ENCODE results near the gene DIS3L2.
"Not testable (repeated sequence)": the region's sequence is repeated elsewhere in the genome, so short reads cannot be mapped to it uniquely, and the experiment has no call there.

The DIS3L2 gene

DNA sequence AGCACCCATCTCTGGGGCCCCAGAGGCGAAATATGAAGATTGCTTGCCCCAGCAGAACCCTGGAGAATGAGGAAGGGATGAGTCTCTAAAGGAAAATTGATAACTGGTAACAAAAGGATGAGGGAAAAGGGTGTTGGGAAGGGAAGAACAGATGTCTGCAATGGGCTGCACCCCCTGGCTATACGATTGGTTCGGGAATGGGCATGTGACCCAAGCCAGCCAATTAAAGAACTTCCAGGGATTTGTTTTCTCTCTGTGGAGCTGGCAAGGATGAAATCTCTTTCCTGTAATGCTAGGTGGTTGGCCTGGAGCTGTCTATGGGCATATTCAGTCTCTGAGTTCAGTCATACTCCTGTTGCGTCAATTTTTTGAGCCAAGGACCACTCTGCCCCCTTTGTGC lies 22.5 kb upstream of the DIS3L2 start:
- no peak overlapping the region for H2AFZ ChIP-seq
- no peaks in the 10 kb centered on the region for H3K79me2 ChIP-seq
- no peak overlapping the region for H3K27ac ChIP-seq
- H3K9me3 ChIP-seq (ENCODE audit: control insufficient read depth, low read length), result no peaks in the 10 kb centered on the region
- H3K27me3 ChIP-seq (ENCODE audit: control insufficient read depth, insufficient read depth, low read length), result no peaks in the 10 kb centered on the region
- no peaks in the 10 kb centered on the region for H3K36me3 ChIP-seq (ENCODE audit: control insufficient read depth, insufficient read depth, low read length)
- no peak overlapping the region for H3K9ac ChIP-seq
- no peak overlapping the region for H3K4me2 ChIP-seq (ENCODE audit: low read length)
- TF ChIP-seq, protein P1, sequence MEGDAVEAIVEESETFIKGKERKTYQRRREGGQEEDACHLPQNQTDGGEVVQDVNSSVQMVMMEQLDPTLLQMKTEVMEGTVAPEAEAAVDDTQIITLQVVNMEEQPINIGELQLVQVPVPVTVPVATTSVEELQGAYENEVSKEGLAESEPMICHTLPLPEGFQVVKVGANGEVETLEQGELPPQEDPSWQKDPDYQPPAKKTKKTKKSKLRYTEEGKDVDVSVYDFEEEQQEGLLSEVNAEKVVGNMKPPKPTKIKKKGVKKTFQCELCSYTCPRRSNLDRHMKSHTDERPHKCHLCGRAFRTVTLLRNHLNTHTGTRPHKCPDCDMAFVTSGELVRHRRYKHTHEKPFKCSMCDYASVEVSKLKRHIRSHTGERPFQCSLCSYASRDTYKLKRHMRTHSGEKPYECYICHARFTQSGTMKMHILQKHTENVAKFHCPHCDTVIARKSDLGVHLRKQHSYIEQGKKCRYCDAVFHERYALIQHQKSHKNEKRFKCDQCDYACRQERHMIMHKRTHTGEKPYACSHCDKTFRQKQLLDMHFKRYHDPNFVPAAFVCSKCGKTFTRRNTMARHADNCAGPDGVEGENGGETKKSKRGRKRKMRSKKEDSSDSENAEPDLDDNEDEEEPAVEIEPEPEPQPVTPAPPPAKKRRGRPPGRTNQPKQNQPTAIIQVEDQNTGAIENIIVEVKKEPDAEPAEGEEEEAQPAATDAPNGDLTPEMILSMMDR (IDR thresholded peaks at IDR 0.05), result no peak
- no peaks in the 10 kb centered on the region for H3K4me1 ChIP-seq
- H3K4me3 ChIP-seq (ENCODE audit: low read depth, low read length), result no peak overlapping the region

DNA sequence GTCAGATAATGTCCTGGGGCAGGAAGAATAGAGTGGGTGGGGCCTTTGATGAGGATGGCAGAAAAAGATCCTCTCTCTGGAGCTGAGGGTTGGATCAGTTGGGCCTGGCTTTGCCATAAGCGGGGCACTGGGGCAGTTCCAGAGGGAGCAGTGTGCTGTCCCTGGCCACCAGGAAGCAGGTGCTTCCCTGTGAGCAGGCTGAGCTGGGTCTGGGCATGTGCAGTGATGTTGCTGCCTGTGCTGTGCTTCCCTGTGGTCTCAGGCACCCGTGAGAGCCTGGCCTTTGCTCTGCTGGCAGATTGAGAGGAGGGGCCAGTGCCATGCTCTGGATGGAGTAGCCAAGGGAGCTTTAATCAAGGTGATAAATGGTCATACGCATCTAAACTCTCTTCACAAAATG lies 20.7 kb upstream of the DIS3L2 start:
- H3K79me2 ChIP-seq, result no peaks in the 10 kb centered on the region
- no peak overlapping the region for H3K27ac ChIP-seq
- no peak overlapping the region for H3K9ac ChIP-seq
- no peaks in the 10 kb centered on the region for H3K4me1 ChIP-seq
- H3K36me3 ChIP-seq (ENCODE audit: control insufficient read depth, insufficient read depth, low read length), result no peaks in the 10 kb centered on the region
- H3K27me3 ChIP-seq (ENCODE audit: control insufficient read depth, insufficient read depth, low read length), result no peaks in the 10 kb centered on the region
- no peak overlapping the region for H2AFZ ChIP-seq
- H3K4me2 ChIP-seq (ENCODE audit: low read length), result no peak overlapping the region
- no peaks in the 10 kb centered on the region for H3K9me3 ChIP-seq (ENCODE audit: control insufficient read depth, low read length)
- TF ChIP-seq, protein P1 (IDR thresholded peaks at IDR 0.05), result no peak
- no peak overlapping the region for H3K4me3 ChIP-seq (ENCODE audit: low read depth, low read length)

DNA sequence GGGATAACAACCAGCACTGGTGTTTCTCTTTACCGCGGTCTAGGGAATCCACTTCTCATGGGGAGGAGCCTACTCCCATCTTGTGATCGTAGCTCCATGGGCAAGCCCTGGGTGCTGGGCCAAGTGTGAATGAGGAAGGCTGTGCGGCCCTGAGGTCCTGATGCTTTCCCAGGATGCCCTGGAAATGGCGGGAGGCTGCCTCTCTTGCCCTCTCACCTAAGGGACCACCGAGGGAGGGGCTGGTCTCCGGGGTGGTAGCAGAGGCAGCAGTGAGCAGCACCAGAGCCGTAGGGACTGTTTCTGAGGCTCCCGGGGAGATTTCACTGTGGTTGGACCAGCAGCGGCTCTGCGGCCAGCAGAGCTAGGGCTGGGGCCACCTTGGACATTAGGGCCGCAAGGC lies 19.8 kb upstream of the DIS3L2 start:
- Histone ChIP-seq H3K79me2 (no peaks in the 10 kb centered on the region), H3K27ac (no peak overlapping the region), H3K9me3 (ENCODE audit: control insufficient read depth, low read length) (no peaks in the 10 kb centered on the region), H2AFZ (no peak overlapping the region), H3K9ac (no peak overlapping the region), H3K4me2 (ENCODE audit: low read length) (no peak overlapping the region), H3K4me1 (no peaks in the 10 kb centered on the region), H3K36me3 (ENCODE audit: control insufficient read depth, insufficient read depth, low read length) (no peaks in the 10 kb centered on the region), H3K4me3 (ENCODE audit: low read depth, low read length) (no peak overlapping the region), H3K27me3 (ENCODE audit: control insufficient read depth, insufficient read depth, low read length) (no peaks in the 10 kb centered on the region)
- TF ChIP-seq, protein P1 (IDR thresholded peaks at IDR 0.05), result no peak

DNA sequence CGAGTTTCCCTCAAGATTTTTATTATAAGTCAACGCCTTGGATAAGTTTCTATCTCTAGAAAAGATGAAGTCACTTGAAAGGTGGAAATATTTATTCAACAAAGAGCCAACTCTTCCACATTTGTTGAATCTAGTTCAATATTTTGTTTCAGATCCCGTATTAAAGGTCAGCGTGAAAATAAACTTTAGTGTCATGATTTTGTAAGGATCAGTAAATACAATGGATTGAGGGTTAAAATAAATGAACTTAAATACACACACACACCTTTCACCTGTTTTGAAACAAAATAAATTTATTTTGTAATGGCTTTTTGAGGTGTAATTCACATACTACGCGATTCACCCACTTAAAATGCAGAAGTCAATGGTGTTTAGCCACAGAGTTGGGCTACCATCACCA lies 19.3 kb upstream of the DIS3L2 start:
- Histone ChIP-seq H3K36me3 (ENCODE audit: control insufficient read depth, insufficient read depth, low read length) (no peaks in the 10 kb centered on the region), H2AFZ (no peak overlapping the region), H3K9ac (no peak overlapping the region), H3K79me2 (no peaks in the 10 kb centered on the region), H3K4me3 (ENCODE audit: low read depth, low read length) (no peak overlapping the region), H3K27me3 (ENCODE audit: control insufficient read depth, insufficient read depth, low read length) (no peaks in the 10 kb centered on the region), H3K27ac (no peak overlapping the region), H3K9me3 (ENCODE audit: control insufficient read depth, low read length) (no peaks in the 10 kb centered on the region), H3K4me1 (no peaks in the 10 kb centered on the region), H3K4me2 (ENCODE audit: low read length) (no peak overlapping the region)
- TF ChIP-seq, protein P1 (IDR thresholded peaks at IDR 0.05), result no peak

DNA sequence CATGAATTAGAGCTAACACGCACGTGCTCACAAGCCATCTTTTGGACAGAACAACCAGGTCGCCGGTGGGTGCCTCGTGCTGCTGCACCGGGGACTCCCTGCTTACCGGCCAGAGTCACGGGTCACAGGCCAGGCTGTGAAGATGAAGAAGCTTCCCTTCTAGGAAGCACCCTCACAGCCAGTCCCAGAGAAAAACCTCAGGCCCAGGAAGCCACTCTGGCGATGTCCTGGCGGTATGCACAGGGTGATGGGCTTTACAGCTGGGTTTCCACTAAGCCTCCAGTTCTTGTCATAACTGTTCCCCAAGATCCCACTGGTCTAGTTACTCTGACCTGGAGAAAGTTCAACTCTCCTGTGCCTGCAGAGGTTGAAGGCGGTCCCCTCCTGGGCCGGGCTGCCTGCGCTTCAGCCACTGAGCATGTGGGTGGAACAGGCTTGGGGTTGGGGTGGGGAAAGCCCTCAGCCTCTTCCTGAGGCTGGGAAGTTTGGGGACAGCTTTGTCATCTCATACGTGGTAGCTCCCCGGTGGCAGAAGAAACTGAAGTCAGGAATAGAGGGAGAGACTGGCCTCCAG lies 15.2 kb upstream of the DIS3L2 start:
- Histone ChIP-seq H3K27ac (no peak overlapping the region), H3K9me3 (ENCODE audit: control insufficient read depth, low read length) (no peaks in the 10 kb centered on the region), H3K27me3 (ENCODE audit: control insufficient read depth, insufficient read depth, low read length) (no peaks in the 10 kb centered on the region), H3K4me3 (ENCODE audit: low read depth, low read length) (no peak overlapping the region), H3K4me2 (ENCODE audit: low read length) (no peak overlapping the region), H3K4me1 (no peaks in the 10 kb centered on the region), H3K9ac (no peak overlapping the region), H2AFZ (no peak overlapping the region), H3K36me3 (ENCODE audit: control insufficient read depth, insufficient read depth, low read length) (no peaks in the 10 kb centered on the region), H3K79me2 (no peaks in the 10 kb centered on the region)
- TF ChIP-seq, protein P1 (IDR thresholded peaks at IDR 0.05), result no peak

DNA sequence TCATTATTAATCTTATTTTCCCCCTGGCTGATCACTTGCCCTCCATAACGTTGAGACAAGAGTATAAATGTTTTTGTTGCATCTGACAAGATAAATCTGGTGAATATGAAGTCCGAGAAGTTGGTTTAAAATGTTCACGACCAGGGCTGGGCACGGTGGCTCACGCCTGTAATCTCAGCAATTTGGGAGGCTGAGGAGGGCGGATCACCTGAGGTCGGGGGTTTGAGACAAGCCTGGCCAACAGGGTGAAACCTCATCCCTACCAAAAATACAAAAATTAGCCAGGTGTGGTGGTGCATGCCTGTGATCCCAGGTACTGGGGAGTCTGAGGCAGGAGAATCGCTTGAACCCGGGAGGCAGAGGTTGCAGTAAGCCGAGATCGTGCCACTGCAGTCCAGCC lies 14.4 kb upstream of the DIS3L2 start:
- not testable (repeated sequence) for H3K36me3 ChIP-seq (ENCODE audit: control insufficient read depth, insufficient read depth, low read length); H2AFZ ChIP-seq; H3K9ac ChIP-seq; H3K79me2 ChIP-seq; H3K4me3 ChIP-seq (ENCODE audit: low read depth, low read length); H3K4me2 ChIP-seq (ENCODE audit: low read length); H3K27ac ChIP-seq; H3K27me3 ChIP-seq (ENCODE audit: control insufficient read depth, insufficient read depth, low read length); H3K4me1 ChIP-seq; H3K9me3 ChIP-seq (ENCODE audit: control insufficient read depth, low read length)

Measured in parathyroid adenoma (tissue), 2 donors.